ENCODE results near the gene NCOA7. TPM values are rescaled to one million over a fixed set of nuclear protein-coding genes. Genes with fewer than 3 reads are reported as not detected.

NCOA7 gene
- total and polyA plus RNA-seq, 12 donors: 4.2 to 21.3 (median 10.3) TPM

GRCh38 chr6:125750692-125751333 is 39.9 kb upstream of the NCOA7 start:
- DNase-seq: no peak
- Histone ChIP-seq H3K4me1 (peaks cover 2 to 52% (median 17%) of the 10 kb centered on the region in 9 donors), H3K27ac (peak overlapping the region; percentile 88 to 98 (median 96)), H3K4me3 (peak overlapping the region; percentile 0 to 87 (median 76)), H3K36me3 (peaks cover 0 to 18% (median 0%) of the 10 kb centered on the region in 9 donors), H3K9me3 (no peaks in the 10 kb centered on the region), H3K27me3 (peaks cover 0 to 92% (median 0%) of the 10 kb centered on the region in 7 donors)
- WGBS, 2 donors: 28 to 34% methylated on average over 4 of the region's 4 CpGs
- intact Hi-C loops (cut with DNase I): loop anchor here in 5 of 10 donors (2.0 to 10.0 kb wide), 5 partner anchors 162 to 599 kb away; partner anchors contain the start of gene TPD52L1 (in 2 of the 5)
- TF ChIP-seq, protein P1, sequence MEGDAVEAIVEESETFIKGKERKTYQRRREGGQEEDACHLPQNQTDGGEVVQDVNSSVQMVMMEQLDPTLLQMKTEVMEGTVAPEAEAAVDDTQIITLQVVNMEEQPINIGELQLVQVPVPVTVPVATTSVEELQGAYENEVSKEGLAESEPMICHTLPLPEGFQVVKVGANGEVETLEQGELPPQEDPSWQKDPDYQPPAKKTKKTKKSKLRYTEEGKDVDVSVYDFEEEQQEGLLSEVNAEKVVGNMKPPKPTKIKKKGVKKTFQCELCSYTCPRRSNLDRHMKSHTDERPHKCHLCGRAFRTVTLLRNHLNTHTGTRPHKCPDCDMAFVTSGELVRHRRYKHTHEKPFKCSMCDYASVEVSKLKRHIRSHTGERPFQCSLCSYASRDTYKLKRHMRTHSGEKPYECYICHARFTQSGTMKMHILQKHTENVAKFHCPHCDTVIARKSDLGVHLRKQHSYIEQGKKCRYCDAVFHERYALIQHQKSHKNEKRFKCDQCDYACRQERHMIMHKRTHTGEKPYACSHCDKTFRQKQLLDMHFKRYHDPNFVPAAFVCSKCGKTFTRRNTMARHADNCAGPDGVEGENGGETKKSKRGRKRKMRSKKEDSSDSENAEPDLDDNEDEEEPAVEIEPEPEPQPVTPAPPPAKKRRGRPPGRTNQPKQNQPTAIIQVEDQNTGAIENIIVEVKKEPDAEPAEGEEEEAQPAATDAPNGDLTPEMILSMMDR (IDR thresholded peaks at IDR 0.05): no peak
- ATAC-seq: no peak

GRCh38 chr6:125751334-125751916 is 39.3 kb upstream of the NCOA7 start:
- no peak for ATAC-seq
- no peaks in the 10 kb centered on the region for H3K9me3 ChIP-seq
- TF ChIP-seq, protein P1 (IDR thresholded peaks at IDR 0.05): no peak
- peaks cover 0 to 90% (median 0%) of the 10 kb centered on the region in 7 donors for H3K27me3 ChIP-seq
- 29 to 44% methylated on average over 6 of the region's 6 CpGs for WGBS, 2 donors
- peaks cover 0 to 24% (median 0%) of the 10 kb centered on the region in 9 donors for H3K36me3 ChIP-seq
- H3K27ac ChIP-seq: peak overlapping the region; percentile 33 to 98 (median 96)
- H3K4me3 ChIP-seq: peak overlapping the region; percentile 0 to 87 (median 76)
- DNase-seq: no peak
- H3K4me1 ChIP-seq: peaks cover 3 to 48% (median 19%) of the 10 kb centered on the region in 9 donors
- intact Hi-C loops (cut with DNase I): loop anchor here in 5 of 10 donors (2.0 to 10.0 kb wide), 5 partner anchors 163 to 599 kb away; partner anchors contain the start of gene TPD52L1 (in 2 of the 5)

DNA sequence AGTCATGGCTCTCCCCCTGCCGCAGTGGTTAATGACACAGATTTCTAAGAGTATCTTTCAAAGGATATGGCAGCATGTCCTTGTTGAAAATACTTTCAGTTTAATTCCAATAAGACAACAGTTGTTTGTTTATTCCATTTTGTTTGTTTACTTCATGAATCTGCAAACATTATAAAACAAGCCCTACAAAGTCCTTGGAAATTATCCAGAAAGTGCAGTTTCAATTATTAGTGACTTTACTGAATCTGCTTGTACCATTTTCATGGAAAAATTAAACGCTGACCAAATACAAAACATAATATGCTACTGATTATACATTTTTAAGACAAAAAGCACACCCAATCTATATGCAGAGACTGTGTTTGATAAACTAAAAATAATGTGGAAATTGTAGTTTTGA is 38.0 kb upstream of the NCOA7 start:
- TF ChIP-seq, protein P1 (IDR thresholded peaks at IDR 0.05): no peak
- Histone ChIP-seq H3K27me3 (peaks cover 0 to 88% (median 0%) of the 10 kb centered on the region in 7 donors), H3K9me3 (no peaks in the 10 kb centered on the region), H3K27ac (peak overlapping the region in 9 of 10 donors; percentile 88 to 98 (median 96)), H3K4me1 (peaks cover 3 to 47% (median 19%) of the 10 kb centered on the region in 9 donors), H3K4me3 (peak overlapping the region; percentile 9 to 87 (median 76)), H3K36me3 (peaks cover 0 to 38% (median 0%) of the 10 kb centered on the region in 9 donors)
- no peak for ATAC-seq
- intact Hi-C loops (cut with DNase I): loop anchor here in 6 of 10 donors (1.0 to 10.0 kb wide), 6 partner anchors 165 to 600 kb away; partner anchors contain the start of gene TPD52L1 (in 2 of the 6)
- no peak for DNase-seq
- 54 to 59% methylated on average over 2 of the region's 2 CpGs for WGBS, 2 donors

- DNase-seq (no peak), ATAC-seq (no peak)
- peaks cover 0 to 84% (median 0%) of the 10 kb centered on the region in 7 donors for H3K27me3 ChIP-seq
- peaks cover 3 to 47% (median 19%) of the 10 kb centered on the region in 9 donors for H3K4me1 ChIP-seq
- peaks cover 0 to 44% (median 0%) of the 10 kb centered on the region in 9 donors for H3K36me3 ChIP-seq
- 26 to 29% methylated on average over 5 of the region's 5 CpGs for WGBS, 2 donors
- TF ChIP-seq, protein P1 (IDR thresholded peaks at IDR 0.05): peak in 8 of 9 donors; percentile 17 to 70 (median 56)
- peak overlapping the region in 9 of 10 donors; percentile 8 to 98 (median 93) for H3K27ac ChIP-seq
- no peaks in the 10 kb centered on the region for H3K9me3 ChIP-seq
- intact Hi-C loops (cut with DNase I): loop anchor here in 5 of 10 donors (2.0 to 10.0 kb wide), 5 partner anchors 166 to 601 kb away; partner anchors contain the start of gene TPD52L1 (in 2 of the 5)
- peak overlapping the region; percentile 9 to 87 (median 76) for H3K4me3 ChIP-seq
Observed at GRCh38 chr6:125753218-125753936, 37.4 kb upstream of the NCOA7 start.
